ENCODE measurements around the gene CRHR1.

GRCh38 chr17:45783593-45784292, 377 bp upstream of the CRHR1 start:
- TF ChIP-seq, protein P1, sequence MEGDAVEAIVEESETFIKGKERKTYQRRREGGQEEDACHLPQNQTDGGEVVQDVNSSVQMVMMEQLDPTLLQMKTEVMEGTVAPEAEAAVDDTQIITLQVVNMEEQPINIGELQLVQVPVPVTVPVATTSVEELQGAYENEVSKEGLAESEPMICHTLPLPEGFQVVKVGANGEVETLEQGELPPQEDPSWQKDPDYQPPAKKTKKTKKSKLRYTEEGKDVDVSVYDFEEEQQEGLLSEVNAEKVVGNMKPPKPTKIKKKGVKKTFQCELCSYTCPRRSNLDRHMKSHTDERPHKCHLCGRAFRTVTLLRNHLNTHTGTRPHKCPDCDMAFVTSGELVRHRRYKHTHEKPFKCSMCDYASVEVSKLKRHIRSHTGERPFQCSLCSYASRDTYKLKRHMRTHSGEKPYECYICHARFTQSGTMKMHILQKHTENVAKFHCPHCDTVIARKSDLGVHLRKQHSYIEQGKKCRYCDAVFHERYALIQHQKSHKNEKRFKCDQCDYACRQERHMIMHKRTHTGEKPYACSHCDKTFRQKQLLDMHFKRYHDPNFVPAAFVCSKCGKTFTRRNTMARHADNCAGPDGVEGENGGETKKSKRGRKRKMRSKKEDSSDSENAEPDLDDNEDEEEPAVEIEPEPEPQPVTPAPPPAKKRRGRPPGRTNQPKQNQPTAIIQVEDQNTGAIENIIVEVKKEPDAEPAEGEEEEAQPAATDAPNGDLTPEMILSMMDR (IDR thresholded peaks at IDR 0.05; ENCODE audit: insufficient read depth, low read length): no peak
- TF ChIP-seq REST (IDR thresholded peaks at IDR 0.05; ENCODE audit: insufficient replicate concordance, low read depth): no peak

Measured in HL-60 (cell line).